Measurements from ENCODE around the gene MAPRE2. TPM values are rescaled to one million over a fixed set of nuclear protein-coding genes. Genes with fewer than 3 reads are reported as not detected.
"Not testable (repeated sequence)": the region's sequence is repeated elsewhere in the genome, so short reads cannot be mapped to it uniquely, and the experiment has no call there.

Gene MAPRE2
- polyA plus RNA-seq, 4 donors = 21.7 to 37.9 (median 32.2) TPM

DNA sequence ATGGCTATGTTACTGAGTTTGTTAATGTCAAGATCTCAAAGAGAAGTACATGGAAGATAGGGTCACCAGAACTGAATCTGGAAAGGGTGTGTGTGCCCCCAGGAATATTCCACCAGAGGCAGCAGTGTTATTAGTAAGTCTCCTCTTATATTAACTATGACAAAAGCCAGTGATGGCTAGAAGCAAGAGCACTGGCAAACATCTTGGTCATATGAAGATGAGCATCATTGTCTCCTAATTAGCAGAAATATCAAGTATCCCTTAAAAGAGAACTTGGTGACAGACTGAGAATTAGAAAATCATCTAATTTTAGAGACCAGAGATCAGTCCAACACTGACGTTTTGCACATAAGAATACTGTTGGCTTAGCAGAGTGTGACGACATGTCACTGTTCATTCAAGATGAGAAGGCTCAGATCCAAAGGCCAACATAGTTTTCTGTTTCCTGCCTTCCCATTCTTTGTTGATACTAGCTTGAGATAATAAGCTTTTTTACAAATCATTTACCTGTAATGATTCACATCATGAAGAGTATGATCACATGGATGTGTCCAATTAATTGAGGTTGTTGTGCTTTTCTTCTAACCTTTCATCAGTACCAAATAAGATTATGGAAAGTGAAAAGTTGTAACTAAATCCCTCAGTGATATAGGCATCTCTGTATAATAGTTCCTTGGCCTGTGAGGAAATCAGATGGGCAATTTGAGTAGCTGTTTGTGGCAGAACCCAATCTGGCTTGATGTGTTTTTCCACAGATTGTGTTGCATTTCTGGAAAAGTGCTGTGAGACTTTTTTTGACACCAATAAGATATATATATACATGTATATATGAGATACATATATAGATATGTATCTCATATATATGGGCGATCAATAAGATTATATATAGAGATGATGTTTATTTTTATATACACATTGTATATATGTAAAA is 44.5 kb downstream of the MAPRE2 start:
- DNase-seq (ENCODE audit: low read depth in 4 of 4, low spot score in 3 of 4) = no peak

DNA sequence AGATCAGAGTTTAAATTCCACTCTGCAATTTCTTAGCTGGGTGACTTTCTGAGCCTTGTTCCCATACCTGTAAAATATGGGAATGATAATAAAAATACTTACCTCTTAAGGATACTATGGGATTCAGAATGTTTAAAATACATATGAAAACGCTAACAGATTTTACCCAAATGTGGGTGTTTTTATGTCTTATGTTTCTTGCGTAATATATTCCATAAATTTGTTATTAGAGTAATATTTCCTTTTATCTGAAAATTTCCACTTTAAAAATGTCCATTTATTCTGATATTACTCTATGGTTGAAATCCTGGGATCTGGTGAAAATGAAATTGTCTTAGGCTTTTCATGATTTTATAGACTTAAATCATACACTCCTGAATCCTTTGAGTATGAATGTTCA is 45.5 kb downstream of the MAPRE2 start:
- no peak for DNase-seq (ENCODE audit: low read depth in 4 of 4, low spot score in 3 of 4)

DNA sequence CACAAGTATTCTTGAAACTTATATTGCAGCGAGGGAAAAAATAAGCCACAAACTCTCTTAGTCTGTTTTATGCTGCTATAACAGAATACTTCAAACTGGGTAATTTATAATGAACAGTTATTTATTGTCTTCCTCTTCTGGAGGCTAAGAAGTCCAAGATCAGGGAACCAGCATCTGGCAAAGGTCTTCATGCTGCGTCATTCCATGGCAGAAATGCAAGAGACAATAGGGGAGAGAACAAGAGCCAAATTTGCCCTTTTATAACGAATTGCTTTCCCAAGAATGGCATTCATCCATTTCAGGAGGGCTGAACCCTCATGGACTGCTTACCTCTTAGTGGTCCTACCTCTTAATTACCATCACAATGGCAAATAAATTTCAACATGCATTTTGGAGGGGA is 46.5 kb downstream of the MAPRE2 start:
- no peak for DNase-seq (ENCODE audit: low read depth in 4 of 4, low spot score in 3 of 4)

DNA sequence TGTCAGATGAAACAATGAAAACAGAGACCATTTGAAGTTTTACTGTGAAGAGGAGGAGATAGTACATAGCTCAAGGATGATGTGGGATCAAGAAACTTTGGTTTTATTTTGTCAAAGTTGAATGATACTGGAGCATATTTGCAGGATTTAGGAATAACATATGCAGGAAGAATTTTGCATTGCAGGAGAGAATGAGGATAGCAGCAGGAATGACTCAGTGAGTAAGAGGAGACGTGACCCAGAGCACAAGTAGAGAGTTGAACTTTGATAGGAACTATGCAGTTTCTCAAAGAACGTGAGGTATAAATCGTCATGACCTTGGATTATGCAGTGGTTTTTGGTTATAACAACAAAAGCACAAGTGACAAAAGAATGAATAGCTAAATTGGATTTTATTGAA is 47.7 kb downstream of the MAPRE2 start:
- no peak for DNase-seq (ENCODE audit: low read depth in 4 of 4, low spot score in 3 of 4)

DNA sequence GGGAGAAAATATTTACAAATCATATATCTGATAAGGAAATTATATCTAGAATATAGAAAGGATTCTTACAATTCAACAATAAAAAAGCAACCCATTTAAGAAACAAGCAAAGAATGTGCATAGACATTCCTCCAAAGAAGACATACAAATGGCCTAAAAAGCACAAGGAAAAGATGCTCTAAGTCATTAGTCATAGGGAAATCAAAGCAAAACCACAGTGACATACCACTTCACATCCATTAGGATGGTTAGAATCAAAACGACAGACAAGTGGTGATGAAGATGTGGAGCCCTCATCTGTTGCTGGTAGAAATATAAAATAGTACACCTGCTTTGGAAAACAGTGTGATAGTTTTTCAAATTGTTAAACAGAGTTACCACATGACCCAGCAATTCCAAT is 48.2 kb downstream of the MAPRE2 start:
- no peak for DNase-seq (ENCODE audit: low read depth in 4 of 4, low spot score in 3 of 4)

DNA sequence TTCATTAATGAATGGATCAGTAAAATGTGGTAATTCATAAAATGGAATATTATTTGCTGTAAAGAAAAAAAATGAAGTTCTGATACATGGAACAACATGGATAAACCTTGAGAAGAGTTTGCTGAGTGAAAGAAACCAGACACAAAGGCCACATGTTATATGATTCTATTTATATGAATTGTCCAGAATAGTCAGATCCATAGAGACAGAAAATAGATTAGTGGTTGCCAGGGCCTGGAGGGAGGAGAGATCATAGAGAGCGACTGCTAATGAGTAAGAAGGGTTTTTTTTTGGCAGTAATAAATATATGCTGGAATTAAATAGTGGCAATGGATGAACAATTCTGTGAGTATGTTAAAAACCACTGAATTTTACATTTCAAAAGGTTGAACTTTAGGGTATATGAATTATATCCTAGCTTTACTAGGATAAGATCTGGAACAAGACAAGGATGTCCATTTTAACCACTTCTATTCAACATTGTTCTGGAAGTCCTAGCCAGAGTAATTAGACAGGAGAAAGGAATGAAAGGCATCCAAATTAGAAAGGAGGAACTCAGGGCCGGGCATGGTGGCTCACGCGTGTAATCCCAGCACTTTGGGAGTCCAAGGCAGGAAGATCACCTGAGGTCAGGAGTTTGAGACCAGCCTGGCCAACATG is 48.8 kb downstream of the MAPRE2 start:
- DNase-seq (ENCODE audit: low read depth in 4 of 4, low spot score in 3 of 4) = no peak

DNA sequence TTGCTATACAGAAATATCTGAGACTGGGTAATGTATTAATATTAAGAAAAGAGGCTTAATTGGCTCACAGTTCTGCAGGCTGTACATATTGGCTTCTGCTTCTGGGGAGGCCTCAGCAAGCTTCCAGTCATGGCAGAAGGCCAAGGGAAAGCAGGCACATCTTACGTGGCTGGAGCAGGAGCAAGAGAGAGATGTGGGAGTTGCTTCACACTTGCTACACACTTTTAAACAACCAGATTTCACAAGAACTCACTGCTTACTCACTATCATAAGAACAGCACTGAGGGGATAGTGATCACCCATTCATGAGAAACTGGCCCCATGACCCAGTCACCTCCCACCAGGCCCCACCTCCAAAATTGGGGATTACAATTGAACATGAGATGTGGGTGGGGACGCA is 50.6 kb downstream of the MAPRE2 start:
- no peak for DNase-seq (ENCODE audit: low read depth in 4 of 4, low spot score in 3 of 4)

DNA sequence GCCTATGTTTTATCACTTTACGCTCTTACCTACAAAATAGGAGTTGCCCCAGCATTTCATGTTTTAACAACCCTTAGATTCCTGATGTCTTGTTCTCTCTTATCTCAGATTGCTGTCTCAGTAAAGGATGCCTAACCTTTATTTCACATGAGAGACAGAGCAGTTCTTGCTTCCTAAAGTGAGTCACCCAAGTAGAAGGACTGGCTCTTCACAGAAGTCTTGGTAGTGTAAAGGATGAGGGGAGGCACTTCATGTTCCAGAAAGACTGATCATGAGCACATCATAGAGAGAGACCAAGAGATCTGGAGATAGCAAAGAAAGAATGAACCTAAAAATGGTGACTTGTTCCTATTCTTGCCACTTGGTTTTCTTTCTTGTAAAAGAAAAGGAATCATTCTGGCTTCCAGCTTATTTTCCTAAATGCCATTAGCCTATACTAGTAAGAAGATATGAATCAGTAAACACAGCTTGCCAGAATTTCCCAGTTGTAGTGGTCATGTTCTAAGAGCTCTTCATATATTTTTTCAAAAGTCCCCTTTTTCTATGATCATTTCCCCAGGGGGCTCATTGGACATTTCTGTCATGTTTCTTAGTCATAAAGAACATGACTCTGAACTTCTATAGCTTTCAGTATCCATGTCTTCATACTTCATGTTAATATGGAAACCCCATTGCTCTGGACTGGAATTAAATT is 54.9 kb downstream of the MAPRE2 start:
- DNase-seq (ENCODE audit: low read depth in 4 of 4, low spot score in 3 of 4) = no peak

DNA sequence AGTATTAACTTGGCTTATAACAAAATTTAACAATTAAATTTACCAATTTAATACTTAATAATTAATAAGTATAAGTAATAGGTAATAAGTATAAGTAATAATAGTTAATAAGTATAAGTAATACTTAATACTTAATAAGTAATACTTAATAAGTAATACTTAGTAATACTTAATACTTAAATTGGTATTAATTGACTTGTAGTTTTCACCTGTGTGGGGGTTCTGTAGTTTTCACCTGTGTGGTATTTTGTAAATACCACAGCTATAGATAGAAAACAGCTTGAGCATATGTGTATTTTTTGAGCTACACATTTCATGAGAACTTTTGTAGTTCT is 55.4 kb downstream of the MAPRE2 start:
- no peak for DNase-seq (ENCODE audit: low read depth in 4 of 4, low spot score in 3 of 4)

DNA sequence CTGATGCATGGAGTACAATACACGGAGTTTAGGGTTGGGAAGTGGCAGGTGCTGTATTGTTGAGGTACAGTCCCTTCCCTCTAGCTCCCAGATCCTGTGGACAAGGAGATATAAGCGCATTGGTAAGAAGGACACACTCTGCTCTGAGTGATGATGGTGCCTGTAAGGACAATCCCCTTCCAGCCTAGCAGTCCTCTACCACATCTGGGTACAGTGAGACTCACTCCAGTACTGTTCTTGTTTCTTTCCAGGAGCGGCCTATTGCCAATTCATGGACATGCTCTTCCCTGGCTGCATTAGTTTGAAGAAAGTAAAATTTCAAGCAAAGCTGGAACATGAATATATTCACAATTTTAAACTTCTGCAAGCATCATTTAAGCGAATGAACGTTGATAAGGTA is 56.0 kb downstream of the MAPRE2 start:
- DNase-seq (ENCODE audit: low read depth in 4 of 4, low spot score in 3 of 4) = no peak

DNA sequence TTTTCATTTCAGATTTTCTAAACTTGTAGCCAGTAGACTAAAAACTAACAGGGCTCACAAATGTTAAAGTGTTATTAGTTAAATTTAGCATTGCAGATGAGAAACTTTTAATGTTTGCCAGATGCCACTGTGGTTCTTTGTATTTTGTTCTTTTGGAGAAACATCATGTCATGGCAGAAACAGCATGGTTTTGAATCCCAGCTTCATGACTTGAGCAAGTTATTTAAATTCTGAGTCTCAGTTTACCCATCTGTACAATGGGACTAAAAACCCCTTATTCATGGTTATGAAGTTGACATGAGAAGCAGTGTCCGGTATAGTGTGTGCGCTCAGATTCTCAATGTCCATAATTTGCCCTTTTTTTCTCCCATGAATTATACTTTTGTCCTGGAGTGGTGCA is 56.5 kb downstream of the MAPRE2 start:
- DNase-seq (ENCODE audit: low read depth in 4 of 4, low spot score in 3 of 4) = no peak

DNA sequence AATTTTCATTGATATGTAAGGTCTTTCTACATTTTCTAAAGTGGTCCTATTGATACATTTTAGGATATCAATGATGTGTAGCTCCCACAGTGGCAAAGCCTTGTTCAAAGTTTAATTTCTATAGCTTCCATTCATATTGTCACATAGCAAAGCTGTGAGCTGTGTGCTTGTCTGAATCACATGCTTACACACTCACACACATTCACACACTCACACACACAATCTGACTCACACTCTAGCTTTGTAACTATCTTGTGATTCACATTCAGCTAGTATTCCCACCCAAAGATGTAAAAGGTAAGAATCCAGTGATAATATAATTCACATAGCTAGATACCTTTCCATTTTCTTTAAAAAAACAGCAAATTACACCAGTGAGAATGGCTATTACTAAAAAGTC is 58.7 kb downstream of the MAPRE2 start:
- no peak for DNase-seq (ENCODE audit: low read depth in 4 of 4, low spot score in 3 of 4)

DNA sequence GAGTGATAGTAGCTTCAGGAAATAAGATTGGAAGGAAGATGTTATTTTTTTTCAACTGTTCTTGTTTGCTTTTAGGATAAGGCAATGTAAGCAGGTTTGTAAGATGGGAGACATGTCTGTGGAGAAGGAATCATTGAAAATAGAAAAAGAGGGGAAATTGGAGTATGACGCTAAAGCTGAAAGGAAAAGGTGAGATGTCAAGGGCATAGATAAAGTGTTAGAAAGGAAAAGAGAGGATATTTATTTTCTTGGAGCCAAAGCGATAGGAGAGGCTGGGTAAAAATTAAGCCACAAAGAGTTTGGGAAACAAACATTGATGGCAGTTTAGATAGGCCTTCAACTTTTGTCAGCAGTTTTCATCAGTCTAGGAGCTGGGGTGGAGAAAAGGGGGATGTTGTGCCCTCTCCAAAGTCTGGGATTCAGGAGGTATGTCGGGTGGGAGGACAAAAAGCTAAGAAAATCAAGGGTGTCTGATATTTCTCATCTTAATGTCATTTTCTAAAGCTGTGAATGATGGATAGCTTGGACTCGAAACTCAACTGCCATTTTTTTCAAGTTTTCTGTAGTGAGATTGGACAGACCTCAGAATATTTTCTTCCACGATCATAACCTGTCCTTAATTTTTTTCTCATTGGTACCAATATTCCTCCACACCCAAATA is 63.3 kb downstream of the MAPRE2 start:
- DNase-seq (ENCODE audit: low read depth in 4 of 4, low spot score in 3 of 4) = no peak

DNA sequence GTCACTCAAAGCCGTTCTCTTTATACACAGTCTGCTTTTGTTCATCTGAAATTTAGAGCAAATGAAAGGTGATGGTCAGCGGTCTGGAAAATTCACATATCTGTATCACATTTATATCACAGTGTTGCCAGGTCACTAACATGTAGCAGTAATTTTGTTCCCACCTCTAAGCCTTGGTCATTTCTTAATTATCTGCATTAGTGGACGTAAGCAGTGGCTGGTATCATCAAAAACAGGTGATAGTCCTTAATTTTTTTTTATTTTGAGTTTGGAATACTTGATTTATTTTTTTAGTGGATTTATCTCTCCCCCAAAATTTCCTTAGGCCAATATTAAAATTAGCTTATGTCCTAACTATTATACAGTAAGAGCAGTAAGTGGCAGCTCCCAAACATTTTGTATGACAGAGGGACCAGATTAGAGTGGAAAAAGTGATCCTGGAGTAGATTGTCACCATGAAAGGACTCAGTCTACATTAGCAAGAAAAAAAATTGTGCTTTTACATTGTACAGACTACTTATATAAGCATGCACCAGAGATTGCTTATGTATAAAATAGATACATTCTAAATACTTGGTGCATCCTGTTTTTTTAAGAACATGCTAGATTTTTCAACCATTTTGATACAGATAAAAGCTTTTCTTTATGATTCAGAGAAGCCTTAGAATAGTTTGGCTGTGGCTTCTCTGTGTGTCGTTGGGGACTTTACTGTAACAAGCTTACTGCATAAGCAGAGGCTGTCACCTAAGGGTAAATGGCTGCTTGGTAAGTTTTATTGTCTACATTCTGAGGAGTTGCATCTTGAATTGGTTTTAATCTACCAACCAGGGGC is 65.0 kb downstream of the MAPRE2 start:
- DNase-seq (ENCODE audit: low read depth in 4 of 4, low spot score in 3 of 4) = no peak

DNA sequence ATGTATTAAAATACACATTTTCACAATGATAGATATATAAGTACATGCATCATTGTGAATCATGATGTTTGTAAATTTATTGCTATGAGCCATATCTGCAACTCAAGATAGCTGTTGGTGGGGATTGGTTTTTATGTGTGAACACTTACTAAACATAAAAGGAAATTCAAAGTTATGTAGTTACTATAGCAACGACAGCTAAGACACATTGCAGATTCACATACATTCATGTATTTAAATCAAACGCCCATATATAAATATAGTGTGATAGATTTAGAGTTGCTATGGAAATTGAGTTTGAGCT is 65.6 kb downstream of the MAPRE2 start:
- DNase-seq (ENCODE audit: low read depth in 4 of 4, low spot score in 3 of 4) = no peak

DNA sequence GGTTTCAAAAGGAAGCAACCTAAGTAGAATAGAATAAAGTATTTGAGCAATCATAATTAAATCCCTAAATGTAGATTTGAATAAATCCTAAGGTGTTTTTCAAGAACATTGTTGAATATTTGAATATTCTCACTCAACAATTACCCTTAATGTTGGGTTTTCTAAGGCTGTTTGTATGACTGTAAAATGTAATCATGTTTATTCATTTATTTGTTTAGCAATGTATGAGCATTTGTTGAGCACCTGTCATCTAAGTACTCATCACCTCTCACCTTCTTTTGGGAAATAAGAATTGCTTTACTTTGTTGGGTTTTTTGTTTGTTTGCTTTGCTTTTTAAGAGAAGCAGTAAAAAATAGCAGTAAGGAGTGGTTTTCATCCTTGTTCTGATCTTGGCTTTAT is 66.0 kb downstream of the MAPRE2 start:
- DNase-seq (ENCODE audit: low read depth in 4 of 4, low spot score in 3 of 4) = no peak

DNA sequence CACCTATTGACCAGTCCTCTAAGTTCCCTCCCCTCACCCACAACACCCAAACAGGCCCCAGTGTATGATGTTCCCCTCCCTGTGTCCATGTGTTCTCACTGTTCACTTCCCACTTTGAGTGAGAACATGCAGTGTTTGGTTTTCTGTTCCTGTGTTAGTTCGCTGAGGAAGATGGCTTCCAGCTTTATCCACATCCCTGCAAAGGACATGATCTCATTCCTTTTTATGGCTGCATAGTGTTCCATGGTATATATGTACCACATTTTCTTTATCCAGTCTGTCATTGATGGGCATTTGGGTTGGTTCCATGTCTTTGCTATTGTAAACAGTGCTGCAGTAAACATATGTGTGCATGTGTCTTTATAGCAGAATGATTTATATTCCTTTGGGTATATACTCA is 66.9 kb downstream of the MAPRE2 start:
- not testable (repeated sequence) for DNase-seq (ENCODE audit: low read depth in 4 of 4, low spot score in 3 of 4)

DNA sequence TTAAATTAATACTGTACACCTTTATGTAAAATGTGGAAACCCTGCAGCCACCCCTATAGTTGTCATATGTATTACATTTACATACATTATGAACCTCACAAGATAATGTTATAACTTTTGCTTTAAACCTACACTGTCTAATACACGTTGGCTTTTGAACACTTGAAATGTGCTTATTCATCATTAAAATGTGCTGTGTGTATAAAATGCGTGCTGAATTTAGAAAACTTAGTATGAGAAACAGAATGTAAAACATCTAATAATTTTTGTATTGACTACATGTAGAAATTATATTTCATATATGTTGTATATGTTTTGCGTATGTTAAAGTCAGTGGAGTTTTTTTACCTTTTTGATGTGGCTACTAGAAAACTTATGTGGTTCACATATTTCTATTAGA is 68.8 kb downstream of the MAPRE2 start:
- DNase-seq (ENCODE audit: low read depth in 4 of 4, low spot score in 3 of 4) = no peak

DNA sequence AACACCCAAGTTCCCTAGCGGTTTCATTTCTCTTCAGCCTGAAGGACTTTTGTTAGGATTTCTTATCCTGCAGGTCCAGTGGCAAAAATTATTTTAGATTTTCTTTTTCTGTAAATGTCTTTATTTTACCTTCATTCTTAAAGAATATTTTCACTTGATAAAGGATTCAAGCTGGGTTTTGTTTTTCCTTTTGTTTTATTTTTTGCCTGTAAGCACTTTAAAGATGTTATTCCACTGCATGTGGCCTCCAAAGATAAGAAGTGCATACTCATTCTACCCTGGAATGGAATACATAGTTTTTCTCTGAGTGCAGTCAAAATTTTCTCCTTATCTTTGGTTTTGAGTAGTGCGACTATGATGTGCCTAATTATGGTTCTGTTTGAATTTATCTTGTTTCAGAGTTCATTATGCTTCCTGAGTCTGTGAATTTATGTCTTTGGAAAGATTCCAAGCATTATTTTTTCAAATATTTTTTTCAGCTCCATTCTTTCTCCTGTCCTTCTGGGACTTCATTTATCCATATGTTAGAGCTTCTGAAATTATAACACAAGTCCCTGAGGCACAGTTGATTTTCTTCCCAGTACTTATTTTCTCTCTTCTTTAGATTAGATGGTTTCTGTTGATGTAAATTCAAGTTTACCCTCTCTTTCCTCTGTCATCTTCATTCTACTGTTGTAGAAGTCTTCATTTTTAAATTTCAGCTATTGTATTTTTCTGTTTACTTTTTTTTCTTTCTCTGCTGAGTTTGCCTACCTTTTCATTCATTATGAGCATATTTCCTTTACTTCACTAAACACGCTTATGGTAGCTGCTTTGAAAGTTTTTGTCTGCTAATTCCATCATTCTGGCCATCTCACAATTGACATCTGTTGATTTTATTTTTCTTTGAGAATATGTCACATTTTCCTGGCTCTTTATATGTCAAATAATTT is 69.6 kb downstream of the MAPRE2 start:
- DNase-seq (ENCODE audit: low read depth in 4 of 4, low spot score in 3 of 4) = no peak
